GM19324 (cell line): ENCODE measurements around the gene EXTL2.
"Not testable (repeated sequence)": the region's sequence is repeated elsewhere in the genome, so short reads cannot be mapped to it uniquely, and the experiment has no call there.

Experiments
- ATAC-seq: cut with Tn5 transposase; IDR thresholded peaks from one replicate; pipeline ENCODE4 v1.9.1; 2021; ENCODE audit warnings: mild to moderate bottlenecking, moderate library complexity; ENCODE audit not compliant: unreplicated experiment, low FRiP score

Gene EXTL2, protein sequence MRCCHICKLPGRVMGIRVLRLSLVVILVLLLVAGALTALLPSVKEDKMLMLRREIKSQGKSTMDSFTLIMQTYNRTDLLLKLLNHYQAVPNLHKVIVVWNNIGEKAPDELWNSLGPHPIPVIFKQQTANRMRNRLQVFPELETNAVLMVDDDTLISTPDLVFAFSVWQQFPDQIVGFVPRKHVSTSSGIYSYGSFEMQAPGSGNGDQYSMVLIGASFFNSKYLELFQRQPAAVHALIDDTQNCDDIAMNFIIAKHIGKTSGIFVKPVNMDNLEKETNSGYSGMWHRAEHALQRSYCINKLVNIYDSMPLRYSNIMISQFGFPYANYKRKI

DNA sequence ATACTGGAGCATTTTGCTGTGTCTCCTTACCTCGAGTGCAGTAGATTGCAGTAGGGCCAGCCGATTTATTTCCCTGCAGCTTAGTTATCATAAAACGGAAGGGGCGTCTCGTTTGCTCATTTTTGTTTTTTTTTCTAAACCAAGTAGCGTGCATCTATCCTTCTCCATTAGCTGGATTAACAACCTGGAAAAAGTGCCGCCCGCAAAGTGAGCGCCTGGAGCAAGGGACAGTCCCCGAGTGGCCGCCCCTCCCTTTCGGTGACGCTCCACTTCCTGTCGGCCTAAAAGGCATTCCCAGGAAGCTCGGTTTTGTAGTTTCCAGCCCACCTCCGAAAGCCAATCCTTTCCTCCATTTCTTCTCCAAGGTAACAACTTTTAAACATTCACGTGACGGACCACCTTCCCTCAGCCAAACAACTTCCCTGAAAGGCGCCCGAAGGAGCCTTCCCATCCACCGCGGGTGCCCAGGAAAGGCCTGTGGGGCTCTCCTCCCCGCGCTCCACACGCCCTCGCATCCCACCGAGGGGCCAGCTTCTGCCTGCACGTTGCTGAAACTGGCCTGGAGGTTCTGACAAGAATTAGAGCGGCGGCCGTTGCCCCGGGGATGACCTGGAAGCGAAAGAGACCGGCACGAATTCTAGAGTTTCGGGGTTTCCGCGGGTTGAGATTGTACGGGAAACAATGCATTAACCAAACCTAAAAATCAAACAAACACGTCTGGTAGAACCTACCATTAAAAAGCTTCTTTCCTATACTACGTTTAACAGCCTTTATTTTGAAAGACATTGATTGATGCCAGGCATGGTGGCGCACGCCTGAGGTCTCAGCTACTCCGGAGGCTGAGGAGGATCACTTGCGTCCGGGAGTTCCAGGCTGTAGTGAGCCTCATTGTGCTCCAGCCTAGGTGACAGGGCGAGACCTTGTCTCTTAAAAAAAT is at the start of gene EXTL2:
Gene EXTL2, minus strand, starts transcription at position 240 of the 937 bp plus-strand sequence. CDS start 6,085 bp downstream, outside the sequence.
- peak; percentile 37 for ATAC-seq

DNA sequence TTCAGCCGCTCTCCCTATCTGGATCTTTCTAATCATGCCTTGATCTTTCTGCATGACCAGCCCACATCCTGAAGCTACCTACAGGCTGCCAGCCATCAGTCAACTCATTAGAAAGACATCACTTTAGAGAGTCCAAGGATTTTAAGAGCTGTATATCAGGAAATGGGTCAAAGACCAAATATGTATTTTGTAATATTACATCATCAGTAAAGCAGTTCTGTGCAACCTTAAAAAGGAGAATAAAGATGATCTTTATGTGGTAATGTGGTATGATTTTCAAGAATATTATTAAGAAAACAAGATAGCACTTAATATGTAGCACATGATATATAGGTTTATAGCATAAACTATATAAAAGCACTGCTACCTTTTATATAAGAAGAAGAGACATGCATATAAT is 48.9 kb upstream of the EXTL2 start:
- ATAC-seq = no peak

DNA sequence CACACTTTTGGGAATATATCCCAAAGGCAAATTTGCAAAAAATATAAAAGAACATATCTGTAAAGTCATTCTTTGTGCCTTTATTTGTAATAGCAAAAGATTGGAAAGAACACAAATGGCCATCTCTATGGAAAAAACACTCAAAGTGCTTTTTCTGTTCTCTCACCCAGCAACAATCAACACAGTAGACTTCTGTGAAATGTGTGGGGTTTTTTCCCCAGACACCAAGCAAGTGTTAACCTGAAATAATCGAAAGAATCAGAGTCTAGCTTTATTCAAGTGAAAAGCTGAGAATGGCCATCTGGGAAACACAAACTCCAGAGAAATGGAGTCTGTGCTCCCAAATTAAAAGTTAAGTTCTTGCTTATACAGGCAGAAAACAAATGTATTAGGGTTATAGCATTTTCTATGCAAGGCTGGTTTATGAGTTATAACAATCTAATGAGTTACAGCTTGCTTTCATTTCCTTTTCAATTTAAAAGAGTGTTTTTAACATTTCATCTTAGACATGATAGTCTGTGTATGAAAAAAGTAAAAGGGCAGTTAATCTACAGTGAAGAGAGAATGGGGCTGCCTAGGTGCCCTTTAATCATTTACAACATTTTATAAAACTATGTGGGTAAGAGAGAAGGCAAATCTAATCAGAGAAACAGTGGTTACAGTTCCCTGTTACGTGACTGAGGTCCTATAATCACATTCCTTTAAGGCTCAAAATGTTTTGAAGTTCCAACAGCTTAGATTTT is 47.8 kb upstream of the EXTL2 start:
- no peak for ATAC-seq

DNA sequence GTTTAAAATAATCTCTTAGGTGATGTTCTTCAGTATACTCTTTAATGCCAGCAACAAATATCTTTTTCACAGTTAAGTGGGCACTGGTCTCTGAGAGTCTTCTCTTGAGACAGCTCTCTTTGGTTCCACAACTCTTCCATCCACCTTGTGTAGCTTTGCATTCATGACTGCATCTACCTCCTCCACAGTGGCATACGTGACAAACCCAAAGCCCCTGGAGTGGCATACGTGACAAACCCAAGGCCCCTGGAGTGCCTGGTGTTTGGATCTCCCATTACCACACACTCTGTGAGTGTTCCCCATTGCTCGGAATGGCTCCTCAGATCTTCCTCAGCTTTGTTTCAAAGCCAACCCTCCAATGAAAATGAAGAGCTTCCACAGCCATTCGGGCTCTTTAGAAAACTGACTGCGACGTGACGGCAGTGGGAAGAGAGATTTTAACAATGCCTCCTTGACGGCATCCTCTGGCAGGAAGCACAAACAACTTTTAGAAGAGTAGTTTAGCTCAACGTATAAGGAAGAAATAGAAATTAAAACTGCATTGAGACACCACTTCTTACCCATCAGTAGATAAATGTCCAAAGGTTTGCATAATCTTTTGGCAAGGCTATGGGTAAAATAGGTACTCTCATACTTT is 47.1 kb upstream of the EXTL2 start:
- no peak for ATAC-seq

DNA sequence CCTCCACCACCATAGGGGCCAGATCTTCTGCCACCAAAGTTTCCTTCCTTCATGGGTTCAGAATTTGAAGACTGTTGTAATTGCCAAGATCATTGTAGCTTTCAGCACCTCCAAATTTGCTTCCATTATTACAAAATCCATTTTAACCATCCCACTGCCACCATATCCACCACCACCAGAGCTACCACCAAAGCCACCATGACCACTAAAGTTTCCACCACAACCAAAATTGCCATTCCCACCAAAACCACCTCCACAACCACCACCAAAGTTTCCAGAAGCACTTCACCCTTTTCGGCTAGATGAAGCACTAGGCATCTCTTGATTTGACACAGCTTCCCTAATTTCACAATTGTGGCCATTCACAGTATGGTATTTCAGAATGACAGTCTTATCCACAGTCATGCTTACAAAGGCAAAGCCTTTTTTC is 46.5 kb upstream of the EXTL2 start:
- no peak for ATAC-seq

DNA sequence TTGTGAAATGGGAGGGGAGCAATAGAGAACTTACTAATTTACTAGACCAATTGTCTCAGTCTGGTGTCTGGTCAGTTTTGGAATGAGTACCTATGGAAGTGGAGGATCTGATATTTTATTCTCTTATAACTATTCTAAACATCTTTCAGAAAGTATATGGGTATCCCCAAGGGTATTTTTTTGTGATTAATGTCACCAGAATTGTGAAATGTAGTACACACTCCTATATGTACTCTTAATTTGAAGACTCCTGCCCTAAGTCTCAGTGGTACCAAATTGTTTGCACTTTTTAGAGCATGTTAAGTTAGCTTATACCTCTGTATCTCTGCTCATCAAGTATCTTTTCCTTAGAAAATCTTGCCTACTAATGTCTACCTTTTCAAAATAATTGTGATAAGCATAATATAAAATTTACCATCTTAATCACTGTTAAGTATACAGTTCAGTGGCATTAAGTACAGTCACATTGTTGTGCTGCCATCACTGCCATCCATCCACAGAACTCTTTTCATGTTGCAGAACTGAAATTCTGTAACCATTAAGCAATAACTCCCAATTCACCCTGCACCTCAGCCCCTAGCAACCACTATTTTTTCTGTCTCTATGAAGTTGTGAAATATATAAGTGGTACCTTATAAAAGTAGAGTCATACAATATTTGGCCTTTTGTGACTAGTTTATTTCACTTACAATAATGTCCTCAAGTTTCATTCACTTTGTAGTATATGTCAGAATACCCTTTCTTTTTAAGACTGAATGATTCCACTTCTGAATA is 41.7 kb upstream of the EXTL2 start:
- ATAC-seq = no peak

DNA sequence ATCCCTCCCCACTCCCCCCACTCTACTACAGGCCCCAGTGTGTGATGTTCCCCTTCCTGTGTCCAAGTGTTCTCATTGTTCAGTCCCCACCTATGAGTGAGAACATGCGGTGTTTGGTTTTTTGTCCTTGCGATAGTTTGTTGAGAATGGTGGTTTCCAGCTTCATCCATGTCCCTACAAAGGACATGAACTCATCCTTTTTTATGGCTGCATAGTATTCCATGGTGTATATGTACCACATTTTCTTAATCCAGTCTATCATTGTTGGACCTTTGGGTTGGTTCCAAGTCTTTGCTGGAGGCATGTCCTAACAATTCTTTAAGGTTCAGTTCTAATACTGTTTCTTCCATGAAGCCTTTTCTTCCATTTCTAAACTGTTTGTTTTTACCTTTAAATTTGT is 38.9 kb upstream of the EXTL2 start:
- not testable (repeated sequence) for ATAC-seq

DNA sequence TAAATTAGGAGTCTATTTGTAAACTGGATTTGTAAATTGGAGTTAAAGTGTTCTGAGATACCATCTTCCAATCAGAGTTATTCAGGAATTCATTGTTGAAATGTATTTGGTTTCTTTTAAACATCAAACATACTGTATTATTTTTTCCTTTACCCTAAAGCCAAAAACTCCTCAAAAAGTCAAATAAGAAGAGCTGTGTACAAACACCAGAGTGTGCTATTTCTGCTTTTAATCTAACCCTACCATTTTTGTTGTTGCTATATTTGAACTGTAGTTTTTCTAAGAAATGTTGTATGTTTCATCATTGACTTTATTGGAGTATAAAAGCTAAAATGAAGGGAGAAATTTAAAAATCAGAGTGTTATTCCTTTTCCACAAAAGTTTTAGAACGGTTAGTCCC is 37.1 kb upstream of the EXTL2 start:
- no peak for ATAC-seq

DNA sequence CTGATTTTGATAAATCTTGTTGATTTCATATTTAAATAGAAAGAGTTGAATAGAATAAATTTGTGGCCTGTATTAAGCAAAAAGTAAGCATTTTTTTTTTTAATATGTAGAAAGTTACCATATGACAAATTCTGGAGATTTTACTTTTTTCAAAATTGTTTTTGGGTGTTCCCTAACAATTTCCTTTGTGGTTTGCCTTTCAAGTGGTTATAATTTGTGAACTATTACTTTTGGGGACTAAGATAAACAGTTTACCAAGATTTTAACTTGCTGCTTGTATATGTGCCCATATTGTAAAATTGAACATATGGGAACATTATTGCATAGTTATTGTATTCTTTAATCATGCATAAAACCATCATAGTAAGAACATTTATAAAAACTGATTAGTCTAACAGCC is 35.9 kb upstream of the EXTL2 start:
- no peak for ATAC-seq

DNA sequence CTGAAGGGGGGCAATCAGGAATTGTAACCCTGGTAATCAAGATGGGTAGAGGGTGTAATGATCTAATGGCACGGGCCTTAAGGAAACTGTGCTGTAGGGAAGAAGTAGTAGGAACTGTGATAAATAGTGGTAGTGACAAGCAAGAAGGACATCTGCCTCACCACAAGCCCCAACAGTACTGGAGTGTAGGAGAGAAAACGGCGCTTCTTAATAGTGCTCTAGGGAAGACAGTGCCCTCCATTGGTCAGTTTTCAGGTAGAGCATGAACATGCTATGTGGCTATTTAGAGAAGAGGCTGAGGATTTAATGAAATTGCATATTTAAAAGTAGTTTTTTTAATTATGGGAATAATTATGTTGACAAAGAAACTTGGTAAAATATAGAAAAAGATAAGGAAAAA is 33.5 kb upstream of the EXTL2 start:
- no peak for ATAC-seq

DNA sequence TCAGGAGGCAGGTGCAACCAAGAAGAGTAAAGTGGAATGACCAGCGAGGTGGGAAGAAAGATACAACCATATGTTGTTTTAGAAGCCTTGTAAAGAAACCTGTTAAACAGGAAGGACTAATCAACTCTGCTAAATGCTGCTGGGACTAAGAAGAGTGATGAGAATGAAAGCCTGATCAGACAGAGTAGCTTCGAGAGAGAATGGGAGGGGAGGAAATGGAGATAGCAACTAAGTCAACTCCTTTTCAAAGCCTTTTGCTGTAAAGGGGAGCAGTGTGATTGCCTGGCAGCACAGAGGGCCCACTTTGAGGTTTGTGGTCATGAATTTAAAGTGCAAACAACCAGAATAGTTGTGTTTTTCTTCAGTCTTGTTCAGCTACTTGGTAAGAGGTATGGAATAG is 32.6 kb upstream of the EXTL2 start:
- ATAC-seq = no peak

DNA sequence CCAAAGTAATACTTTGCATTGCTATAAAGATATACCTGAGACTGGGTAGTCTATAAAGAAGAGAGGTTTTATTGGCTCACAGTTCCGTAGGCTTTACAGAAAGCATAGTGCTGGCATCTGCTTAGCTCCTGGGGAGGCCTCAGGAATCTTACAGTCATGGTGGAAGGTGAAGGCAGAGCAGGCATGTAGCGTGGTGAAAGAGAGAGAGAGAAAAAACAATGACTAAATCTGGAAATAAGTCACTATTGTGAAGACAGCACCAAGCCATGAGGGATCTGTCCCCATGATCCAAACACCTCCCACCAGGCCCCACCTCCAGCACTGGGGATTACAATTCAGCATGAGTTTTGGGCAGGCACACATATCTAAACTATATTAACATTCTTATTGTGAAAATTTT is 31.6 kb upstream of the EXTL2 start:
- no peak for ATAC-seq

DNA sequence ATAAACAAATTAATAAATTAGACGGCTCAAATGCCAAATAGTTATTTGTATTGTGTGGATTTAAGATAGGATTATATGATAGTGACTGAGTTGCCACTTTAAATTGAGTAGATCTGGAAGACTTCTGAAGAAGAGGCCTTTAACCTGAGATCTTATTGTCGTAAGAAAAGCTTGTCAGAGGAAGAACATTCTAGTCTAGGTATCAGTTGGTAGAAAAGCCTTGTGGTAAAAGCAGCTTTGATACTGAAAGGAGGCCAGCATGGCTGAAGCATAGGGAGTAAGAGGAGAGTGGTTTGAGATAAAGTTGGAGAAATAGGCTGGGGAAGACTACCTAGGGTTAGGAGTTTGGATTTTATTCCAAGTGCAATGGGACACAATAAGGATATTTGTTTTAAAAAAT is 30.3 kb upstream of the EXTL2 start:
- ATAC-seq = no peak

DNA sequence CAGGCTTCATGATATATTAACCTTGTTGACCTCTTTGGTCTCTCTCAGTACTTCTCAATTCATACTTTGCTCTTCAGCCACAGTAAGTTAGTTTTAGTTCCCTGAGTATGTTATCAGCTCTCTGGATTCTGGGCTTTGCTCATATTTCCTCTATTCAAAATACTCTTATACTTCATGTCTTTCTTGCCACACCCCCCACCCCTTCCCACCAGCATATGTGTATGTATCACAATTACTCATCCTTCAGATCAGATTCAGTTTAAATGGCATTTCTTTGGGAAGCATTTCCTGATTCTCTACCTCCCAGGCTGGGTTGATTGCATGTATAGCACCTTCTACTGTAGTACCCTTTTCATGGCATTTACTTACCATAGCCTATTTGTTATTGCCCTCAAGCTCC is 29.6 kb upstream of the EXTL2 start:
- ATAC-seq = no peak

DNA sequence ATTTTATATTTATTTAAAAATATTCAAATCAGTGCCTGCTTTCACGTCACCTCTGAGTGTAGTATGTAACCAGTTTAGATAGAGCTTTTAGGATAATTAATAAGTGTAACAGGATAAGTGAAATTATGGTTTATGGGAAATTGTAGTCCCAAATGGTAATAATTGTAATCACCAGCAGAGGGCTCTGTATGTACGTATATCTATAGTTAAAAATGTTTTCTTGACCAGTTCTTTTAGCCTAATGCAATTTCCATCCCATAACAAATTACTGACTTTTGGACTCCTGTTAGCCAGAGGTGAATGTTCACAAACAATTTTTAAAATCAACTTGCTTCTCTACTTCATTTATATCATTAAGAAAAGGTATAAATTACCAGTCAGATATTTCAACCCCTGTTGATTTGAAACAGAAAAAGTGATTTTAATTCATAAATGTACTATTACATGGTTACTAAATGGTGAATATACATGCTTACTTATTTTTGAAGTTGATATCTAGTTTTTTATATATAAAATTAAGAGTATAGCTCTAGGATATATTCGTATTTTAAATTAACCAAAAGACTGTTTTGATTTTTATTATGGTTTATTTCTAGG is 26.6 kb upstream of the EXTL2 start:
- ATAC-seq = no peak

DNA sequence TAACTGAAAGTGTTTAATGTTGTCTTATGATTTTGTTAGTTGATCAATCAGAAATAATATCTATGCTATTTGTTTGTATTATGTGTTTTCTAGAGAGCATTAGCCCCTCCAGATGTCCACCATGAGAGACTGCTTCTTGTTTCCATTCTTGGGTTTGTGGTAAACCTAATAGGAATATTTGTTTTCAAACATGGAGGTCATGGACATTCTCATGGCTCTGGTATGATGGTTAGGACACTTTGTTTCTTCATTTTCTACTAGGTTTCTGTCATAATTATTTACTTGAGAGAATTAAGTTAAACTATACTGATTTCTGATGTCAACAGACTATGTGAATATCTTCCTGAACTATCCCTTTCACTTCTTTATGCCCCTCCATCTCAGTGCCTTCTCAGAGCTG is 17.4 kb upstream of the EXTL2 start:
- no peak for ATAC-seq

DNA sequence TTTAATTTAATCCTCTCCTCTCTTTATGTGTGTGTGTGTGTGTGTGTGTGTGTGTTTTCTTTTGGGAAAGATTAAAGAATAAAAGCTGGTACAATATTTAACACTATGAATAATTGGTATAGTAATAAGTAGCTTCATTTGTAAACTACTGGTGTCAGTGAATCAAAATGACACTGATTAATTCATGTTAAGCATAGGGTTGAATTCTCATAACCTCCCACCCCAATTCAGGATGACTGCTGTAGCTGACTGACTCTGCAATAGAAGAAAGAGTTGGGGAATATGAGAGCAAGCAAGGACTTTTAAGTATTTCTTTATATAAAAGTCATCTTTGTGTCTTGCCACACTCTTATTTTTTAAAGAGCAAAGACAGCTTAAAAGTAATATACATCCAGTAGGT is 14.4 kb upstream of the EXTL2 start:
- no peak for ATAC-seq

DNA sequence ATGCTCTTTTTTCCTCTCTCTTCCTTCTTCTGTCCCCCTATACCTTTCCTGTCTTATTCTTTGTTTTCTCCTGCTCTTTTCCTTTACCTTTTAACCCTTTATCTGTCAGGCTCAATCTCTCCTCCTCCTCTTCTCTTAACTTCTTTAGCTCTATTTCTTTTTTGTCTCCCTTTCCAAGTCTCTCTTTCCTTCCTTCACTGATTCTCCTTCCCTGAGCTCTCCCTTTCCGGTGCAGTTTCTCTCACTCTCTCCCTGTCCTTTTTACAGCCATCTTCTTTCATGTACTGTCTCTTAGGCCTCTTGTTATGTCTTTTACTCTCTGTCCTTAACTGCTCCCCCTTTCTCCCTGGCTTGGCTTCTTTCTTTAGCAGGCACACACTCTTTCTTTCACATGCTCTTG is 13.2 kb upstream of the EXTL2 start:
- no peak for ATAC-seq

DNA sequence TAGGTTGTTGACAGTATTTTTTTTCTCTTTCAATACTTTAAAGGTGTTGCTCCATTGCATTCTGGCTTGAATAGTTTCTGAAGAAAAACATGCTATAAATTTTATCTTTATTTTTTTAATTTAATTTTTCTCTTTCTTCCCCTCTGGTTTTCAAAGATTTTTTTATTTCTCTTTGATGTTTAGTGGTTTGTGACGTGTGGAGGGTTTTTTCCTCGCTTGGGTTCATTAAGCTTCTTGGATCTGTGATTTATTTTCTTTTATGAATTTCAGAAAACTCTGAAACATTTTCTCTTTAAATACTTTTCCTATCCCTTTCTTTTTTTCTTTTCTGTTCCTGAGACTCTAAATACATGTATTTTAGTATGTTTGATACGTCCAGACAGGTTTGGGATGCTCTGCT is 10.5 kb upstream of the EXTL2 start:
- ATAC-seq = no peak
